Brain pericyte (primary cell): Measurements from ENCODE around the gene GFRA4.

Source experiments
- DNase-seq: peaks from one replicate; pipeline ENCODE4 v3.0.0-alpha.2; 2012; ENCODE audit warnings: low read depth, low spot score

The GFRA4 gene

GRCh38 chr20:3653921-3654320 is 9.3 kb downstream of the GFRA4 start:
- no peak for DNase-seq

GRCh38 chr20:3652676-3653596 is 10.3 kb downstream of the GFRA4 start:
- no peak for DNase-seq

GRCh38 chr20:3652221-3652620 is 11.0 kb downstream of the GFRA4 start:
- DNase-seq = no peak

- DNase-seq = no peak
Observed at GRCh38 chr20:3651204-3651962, 11.8 kb downstream of the GFRA4 start.

GRCh38 chr20:3648951-3649350 is 14.2 kb downstream of the GFRA4 start:
- DNase-seq = no peak

- DNase-seq = no peak
Observed at GRCh38 chr20:3647473-3647872, 15.7 kb downstream of the GFRA4 start.

GRCh38 chr20:3646651-3647050 is 16.5 kb downstream of the GFRA4 start:
- peak; percentile 66 for DNase-seq

- DNase-seq = peak; percentile 22
Observed at GRCh38 chr20:3646067-3646440, 17.1 kb downstream of the GFRA4 start.

- DNase-seq = no peak
Observed at GRCh38 chr20:3645309-3646066, 17.7 kb downstream of the GFRA4 start.

- DNase-seq = no peak
Observed at GRCh38 chr20:3640259-3640658, 22.9 kb downstream of the GFRA4 start.

- no peak for DNase-seq
Observed at GRCh38 chr20:3635346-3635745, 27.9 kb downstream of the GFRA4 start.

GRCh38 chr20:3633913-3634478 is 29.2 kb downstream of the GFRA4 start:
- no peak for DNase-seq

GRCh38 chr20:3632311-3633004 is 30.7 kb downstream of the GFRA4 start:
- no peak for DNase-seq

GRCh38 chr20:3631534-3631933 is 31.7 kb downstream of the GFRA4 start:
- no peak for DNase-seq

- DNase-seq = no peak
Observed at GRCh38 chr20:3630429-3630828, 32.8 kb downstream of the GFRA4 start.

GRCh38 chr20:3629893-3630292 is 33.3 kb downstream of the GFRA4 start:
- no peak for DNase-seq

- no peak for DNase-seq
Observed at GRCh38 chr20:3628502-3629314, 34.5 kb downstream of the GFRA4 start.

GRCh38 chr20:3627476-3627875 is 35.7 kb downstream of the GFRA4 start:
- DNase-seq = no peak

- DNase-seq = no peak
Observed at GRCh38 chr20:3622406-3622805, 40.8 kb downstream of the GFRA4 start.

- no peak for DNase-seq
Observed at GRCh38 chr20:3621111-3621510, 42.1 kb downstream of the GFRA4 start.
